HG03060 (cell line): Measurements from ENCODE around the gene AGFG2.

Source experiments
- ATAC-seq: cut with Tn5 transposase; IDR thresholded peaks from one replicate; pipeline ENCODE4 v1.9.1; 2021; ENCODE audit warnings: low read depth, moderate number of reproducible peaks; ENCODE audit not compliant: unreplicated experiment

Gene AGFG2

GRCh38 chr7:100604976-100605911 lies 66.2 kb downstream of the AGFG2 start:
- no peak for ATAC-seq

- ATAC-seq = no peak
These were observed 67.3 kb downstream of the AGFG2 start for GRCh38 chr7:100606313-100606712.

- ATAC-seq = no peak
These were observed 68.1 kb downstream of the AGFG2 start for GRCh38 chr7:100607111-100607510.

- ATAC-seq = no peak
These were observed 71.0 kb downstream of the AGFG2 start for GRCh38 chr7:100609958-100610357.

GRCh38 chr7:100611983-100612729 lies 73.2 kb downstream of the AGFG2 start, which contains the start of gene MOSPD3:
MOSPD3 (plus strand) TSS chr7:100612540; CDS start chr7:100612792, 252 bp downstream.
- peak; percentile 93 for ATAC-seq

GRCh38 chr7:100612730-100613390 lies 73.9 kb downstream of the AGFG2 start:
- ATAC-seq = no peak

GRCh38 chr7:100613412-100614175 lies 74.6 kb downstream of the AGFG2 start:
- no peak for ATAC-seq

- no peak for ATAC-seq
These were observed 75.4 kb downstream of the AGFG2 start for GRCh38 chr7:100614308-100614861.
